PC-9 (cell line): ENCODE data around the gene GALNT13.

Source experiments
- EZH2 ChIP-seq: fragments of 200-600 bp; sonication (generic); IDR thresholded peaks from 2 replicates; pipeline ENCODE4 v1.8.0; 2017; ENCODE audit warnings: antibody characterized with exemption, low read depth
- TF ChIP-seq, protein P1 (sequence below): fragments of 200-600 bp; sonication (generic); conservative IDR thresholded peaks from 2 replicates; pipeline ENCODE4 v1.6.1; 2017; ENCODE audit warnings: mixed run types, antibody characterized with exemption, mild to moderate bottlenecking, moderate library complexity

DNA sequence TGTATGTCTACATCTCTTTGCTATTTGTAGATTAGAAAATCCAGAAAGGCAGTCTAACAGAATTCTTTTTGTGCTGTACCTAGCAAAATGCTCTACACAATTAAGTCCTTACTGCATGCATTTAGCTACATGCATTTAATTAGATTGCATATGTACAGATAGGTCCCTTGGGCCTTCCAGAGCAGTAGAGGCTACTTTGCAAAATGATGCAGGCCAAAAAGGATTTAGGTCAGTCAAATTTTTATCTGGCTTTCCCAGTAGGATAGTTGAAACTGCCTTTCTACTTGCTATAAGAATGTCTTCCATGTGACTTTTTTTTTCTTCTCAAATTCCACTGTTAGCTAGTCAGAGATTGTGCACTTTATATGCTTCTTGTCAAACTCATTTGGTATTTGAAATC, 19.3 kb downstream of the GALNT13 start:
- TF ChIP-seq, protein P1, sequence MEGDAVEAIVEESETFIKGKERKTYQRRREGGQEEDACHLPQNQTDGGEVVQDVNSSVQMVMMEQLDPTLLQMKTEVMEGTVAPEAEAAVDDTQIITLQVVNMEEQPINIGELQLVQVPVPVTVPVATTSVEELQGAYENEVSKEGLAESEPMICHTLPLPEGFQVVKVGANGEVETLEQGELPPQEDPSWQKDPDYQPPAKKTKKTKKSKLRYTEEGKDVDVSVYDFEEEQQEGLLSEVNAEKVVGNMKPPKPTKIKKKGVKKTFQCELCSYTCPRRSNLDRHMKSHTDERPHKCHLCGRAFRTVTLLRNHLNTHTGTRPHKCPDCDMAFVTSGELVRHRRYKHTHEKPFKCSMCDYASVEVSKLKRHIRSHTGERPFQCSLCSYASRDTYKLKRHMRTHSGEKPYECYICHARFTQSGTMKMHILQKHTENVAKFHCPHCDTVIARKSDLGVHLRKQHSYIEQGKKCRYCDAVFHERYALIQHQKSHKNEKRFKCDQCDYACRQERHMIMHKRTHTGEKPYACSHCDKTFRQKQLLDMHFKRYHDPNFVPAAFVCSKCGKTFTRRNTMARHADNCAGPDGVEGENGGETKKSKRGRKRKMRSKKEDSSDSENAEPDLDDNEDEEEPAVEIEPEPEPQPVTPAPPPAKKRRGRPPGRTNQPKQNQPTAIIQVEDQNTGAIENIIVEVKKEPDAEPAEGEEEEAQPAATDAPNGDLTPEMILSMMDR: no peak
- no peak for TF ChIP-seq EZH2
